ENCODE measurements around the gene TNFSF10.

DNA sequence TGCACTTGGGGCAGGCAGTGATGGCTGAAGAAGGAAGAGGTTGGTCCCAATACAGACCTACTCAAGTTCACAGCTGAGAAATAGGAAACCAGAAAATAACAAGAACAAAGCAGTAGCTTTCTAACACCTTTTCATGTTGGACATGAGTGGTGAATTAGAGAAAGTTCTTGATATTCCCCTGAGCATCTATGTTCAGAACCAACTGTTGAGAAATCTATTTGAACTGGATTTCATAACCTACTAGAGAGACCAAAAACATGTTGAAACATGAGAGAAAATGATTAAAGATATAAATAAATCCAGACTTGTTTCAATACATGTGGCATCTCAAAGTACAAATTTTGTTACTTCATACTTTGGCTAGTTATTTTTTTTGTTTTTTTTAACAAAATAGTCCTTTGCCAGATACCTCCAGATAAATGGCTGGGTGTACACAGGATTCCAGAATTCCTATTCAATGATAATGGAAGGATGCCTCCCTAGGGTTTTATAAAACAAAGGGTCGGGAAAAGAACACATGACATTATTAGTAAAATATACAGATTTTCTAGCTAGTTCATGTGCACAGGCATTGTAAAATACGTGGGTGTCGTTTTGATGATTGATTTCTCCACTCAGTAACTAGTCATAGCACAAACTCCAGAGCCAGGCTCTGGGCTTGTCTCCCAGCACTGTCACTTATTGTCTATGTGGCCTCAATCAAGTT is 34.4 kb upstream of the TNFSF10 start:
- no peak for TF ChIP-seq CTCF (conservative IDR thresholded peaks at IDR 0.05; ENCODE audit: low read length)
- no peak for TF ChIP-seq EZH2phosphoT487 (IDR thresholded peaks at IDR 0.05; ENCODE audit: borderline replicate concordance, low read depth, low read length)

Data from OCI-LY7 (cell line).